Endothelial cell of umbilical vein (primary cell): ENCODE results near the gene TCHP. TPM values are rescaled to one million over a fixed set of nuclear protein-coding genes. Genes with fewer than 3 reads are reported as not detected.

ENCODE experiments used
- BruUV-seq: library from RNA; stranded (reverse); fragments of 400-500 nt; replicated peaks from 2 replicates; lab custom pipeline; 2021; lab: Mats Ljungman, UMichigan
- CTCF ChIA-PET: fragments of 300-600, 350-600 bp; sonication (Branson Sonifier 250); formaldehyde crosslinking; loops from one replicate; lab custom pipeline; 2021; ENCODE audit warnings: antibody characterized with exemption, inconsistent platforms; lab: Charles Lee
- POLR2A ChIA-PET: fragments of 300-600, 350-600 bp; sonication (Branson Sonifier 250); formaldehyde crosslinking; loops from one replicate; lab custom pipeline; 2021; ENCODE audit warnings: antibody characterized with exemption, inconsistent platforms; lab: Charles Lee
- DNase-seq: peaks from one replicate; pipeline ENCODE4 v3.0.0-alpha.2; 2011; ENCODE audit warnings: low read depth, low spot score
- FAIRE-seq: peaks from 2 replicates; lab custom pipeline; 2011; peaks lifted over from hg19 to GRCh38; lab: Jason Lieb, UNC
- H2AFZ ChIP-seq: 2 replicates; pipeline ENCODE4 v1.6.0; 2012; ENCODE audit warnings: low read depth, low read length, control low read depth, inconsistent platforms
- H3K27ac ChIP-seq: 2 replicates; pipeline ENCODE4 v1.5.1; 2011; ENCODE audit warnings: low read depth, mild to moderate bottlenecking, control low read depth, low read length, moderate library complexity; ENCODE audit not compliant: insufficient read depth
- H3K27me3 ChIP-seq, 2 experiments: 2 replicates each; pipeline versions ENCODE4 v1.6.0 to v1.6.1; 2011; ENCODE audit warnings: low read length in 2 of 2, mixed read lengths in 1 of 2; ENCODE audit not compliant: control insufficient read depth in 2 of 2, insufficient read depth in 2 of 2
- H3K36me3 ChIP-seq, 2 experiments: 2 replicates in 1 of 2; 3 replicates in 1 of 2; pipeline ENCODE4 v1.5.1; 2011; ENCODE audit warnings: low read length in 2 of 2, mild to moderate bottlenecking in 1 of 2, moderate library complexity in 1 of 2; ENCODE audit not compliant: control insufficient read depth in 2 of 2, insufficient read depth in 2 of 2; ENCODE audit errors: extremely low read depth in 1 of 2
- H3K4me1 ChIP-seq: 3 replicates; pipeline ENCODE4 v1.5.1; 2011; ENCODE audit warnings: mild to moderate bottlenecking, low read length; ENCODE audit not compliant: control insufficient read depth, insufficient read depth; ENCODE audit errors: extremely low read depth
- H3K4me2 ChIP-seq: 2 replicates; pipeline ENCODE4 v1.6.1; 2011; ENCODE audit warnings: low read length, control low read depth, mixed read lengths; ENCODE audit not compliant: insufficient read depth
- H3K4me3 ChIP-seq, 3 experiments: fragments of 200-600 bp in 1 of 3; sonication (generic), shearing (Covaris generic) in 1 of 3; replicated peaks in 1 of 3; 2 replicates each; pipeline ENCODE4 v1.5.1; 2011 to 2016; ENCODE audit warnings: control low read depth in 3 of 3, low read length in 3 of 3, mild to moderate bottlenecking in 2 of 3, inconsistent platforms in 1 of 3, low read depth in 1 of 3, moderate library complexity in 1 of 3; ENCODE audit not compliant: insufficient read depth in 1 of 3
- H3K79me2 ChIP-seq: 2 replicates; pipeline ENCODE4 v1.6.0; 2012; ENCODE audit warnings: low read length, inconsistent platforms; ENCODE audit not compliant: control insufficient read depth, insufficient read depth
- H3K9ac ChIP-seq: replicated peaks from 2 replicates; pipeline ENCODE3; 2011; ENCODE audit warnings: low read length, control low read depth; ENCODE audit not compliant: insufficient read depth; ENCODE audit errors: extremely low read depth
- H3K9me1 ChIP-seq: replicated peaks from 3 replicates; pipeline ENCODE4 v1.6.0; 2011; ENCODE audit warnings: mild to moderate bottlenecking, low read length; ENCODE audit not compliant: control insufficient read depth, insufficient read depth; ENCODE audit errors: extremely low read depth
- H3K9me3 ChIP-seq: replicated peaks from 2 replicates; pipeline ENCODE4 v1.5.1; 2012; ENCODE audit warnings: low read length, inconsistent platforms; ENCODE audit not compliant: control insufficient read depth, insufficient read depth
- H4K20me1 ChIP-seq: replicated peaks from 2 replicates; pipeline ENCODE3; 2011; ENCODE audit warnings: mild to moderate bottlenecking, low read length; ENCODE audit not compliant: control insufficient read depth, insufficient read depth; ENCODE audit errors: extremely low read depth
- CTCF ChIP-seq, 2 donors: IDR thresholded peaks; 1 replicate in 1 of 2; 2 replicates in 1 of 2; pipeline ENCODE4 v1.5.1; 2011; ENCODE audit warnings: low read length in 2 of 2, mild to moderate bottlenecking in 2 of 2, moderate library complexity in 2 of 2, control low read depth in 1 of 2, inconsistent platforms in 1 of 2, low read depth in 1 of 2; ENCODE audit not compliant: insufficient read depth in 1 of 2; ENCODE audit errors: extremely low read depth in 1 of 2
- EZH2 ChIP-seq: IDR thresholded peaks from 2 replicates; pipeline ENCODE4 v1.6.1; 2012; ENCODE audit warnings: borderline replicate concordance, low read depth, mild to moderate bottlenecking, moderate library complexity, low read length, inconsistent platforms; ENCODE audit not compliant: severe bottlenecking
- FOS ChIP-seq: IDR thresholded peaks from 2 replicates; pipeline ENCODE4 v1.6.1; 2011; ENCODE audit warnings: mild to moderate bottlenecking, low read length, moderate library complexity, borderline replicate concordance; ENCODE audit not compliant: insufficient read depth
- GATA2 ChIP-seq: IDR thresholded peaks from 2 replicates; pipeline ENCODE4 v1.7.0; 2011; ENCODE audit warnings: low read depth, mild to moderate bottlenecking, moderate library complexity, mixed read lengths, low read length; ENCODE audit not compliant: insufficient read length, insufficient read depth
- JUN ChIP-seq: IDR thresholded peaks from 2 replicates; pipeline ENCODE4 v1.6.1; 2011; ENCODE audit warnings: borderline replicate concordance, low read depth; ENCODE audit not compliant: insufficient read length, insufficient read depth
- MAX ChIP-seq: IDR thresholded peaks from 2 replicates; pipeline ENCODE4 v1.6.1; 2011; ENCODE audit not compliant: insufficient read depth, insufficient read length
- MYC ChIP-seq: IDR thresholded peaks from one replicate; pipeline ENCODE4 v1.6.1; 2011; ENCODE audit warnings: mild to moderate bottlenecking, low read depth, low read length
- POLR2A ChIP-seq: IDR thresholded peaks from 2 replicates; pipeline ENCODE4 v1.6.1; 2012; ENCODE audit warnings: low read depth, mild to moderate bottlenecking, control low read depth, low read length
- POLR2AphosphoS5 ChIP-seq: IDR thresholded peaks from 2 replicates; pipeline ENCODE4 v1.6.1; 2012; ENCODE audit warnings: low read depth, mild to moderate bottlenecking, control low read depth, low read length, moderate library complexity; ENCODE audit not compliant: insufficient read depth
- dilution Hi-C: fragments of 300-500 bp; cut with MboI; formaldehyde crosslinking; loops from one replicate; pipeline ENCODE4 v1.15.0; 2019; ENCODE audit warnings: low sequenced_read_pairs; ENCODE audit not compliant: extremely low pct_ligation_motif_present
- intact Hi-C: fragments of 100-400 bp; cut with micrococcal nuclease; formaldehyde crosslinking; loops from one replicate; pipeline ENCODE4 v1.10.0; 2022
- polyA plus RNA-seq, 4 experiments: library from polyadenylated mRNA; depleted of rRNA in 3 of 4; stranded (reverse) in 3 of 4; unstranded in 1 of 4; fragments of >200 nt; gene quantifications; 2 replicates each; pipeline versions ENCODE4 v1.2.1 to v1.2.3, GENCODE V29; 2011 to 2012; ENCODE audit warnings: missing spikeins in 1 of 4
- total RNA-seq: library from RNA; stranded (reverse); gene quantifications from 2 replicates; pipeline ENCODE4 v1.2.3, GENCODE V29; 2021

TCHP gene
- total and polyA plus RNA-seq, 2 donors (not counting 3 experiments of a cell fraction or from before 2014, with no cell fraction given) = 12.9 to 24.3 TPM

- H3K4me2 ChIP-seq = no peak overlapping the region
- no peak for DNase-seq
- no TSS peak for BruUV-seq
- H3K4me1 ChIP-seq = peaks cover 12% of the 10 kb centered on the region
- no peak overlapping the region for H3K4me3 ChIP-seq
- no peaks in the 10 kb centered on the region for H4K20me1 ChIP-seq
- POLR2A ChIA-PET = no interaction called here
- no peak for FAIRE-seq
- intact Hi-C loops (no loop called here), dilution Hi-C loops (no loop called here)
- H2AFZ ChIP-seq = no peak overlapping the region
- H3K27me3 ChIP-seq = no peaks in the 10 kb centered on the region
- no peak overlapping the region for H3K27ac ChIP-seq
- CTCF ChIA-PET = interaction anchor here (0.9 to 2.2 kb wide), 3 partner anchors 10 to 30 kb away, joined by 3 to 12 read pairs (median 3); no protein-coding TSS in a partner anchor
- peaks cover 3% of the 10 kb centered on the region in 2 experiments for H3K36me3 ChIP-seq
- no peak for TF ChIP-seq POLR2A
- no peak for TF ChIP-seq MAX
- no peak for TF ChIP-seq POLR2AphosphoS5
- no peak for TF ChIP-seq JUN
- no peak for TF ChIP-seq EZH2
- TF ChIP-seq CTCF (IDR thresholded peaks at IDR 0.05; ENCODE audit: extremely low read depth in 1 of 2, insufficient read depth in 1 of 2, low read depth in 1 of 2, low read length in 2 of 2) = no peak
- no peak for TF ChIP-seq FOS
- TF ChIP-seq MYC = no peak
- TF ChIP-seq GATA2 = no peak
- H3K79me2 ChIP-seq = peaks cover 5% of the 10 kb centered on the region
- H3K9me3 ChIP-seq = no peaks in the 10 kb centered on the region
- H3K9ac ChIP-seq = no peak overlapping the region
- no peaks in the 10 kb centered on the region for H3K9me1 ChIP-seq
These were observed 31.7 kb upstream of the TCHP start for GRCh38 chr12:109868182-109869051.
